ENCODE data around the gene ZNF423.

The ZNF423 gene

DNA sequence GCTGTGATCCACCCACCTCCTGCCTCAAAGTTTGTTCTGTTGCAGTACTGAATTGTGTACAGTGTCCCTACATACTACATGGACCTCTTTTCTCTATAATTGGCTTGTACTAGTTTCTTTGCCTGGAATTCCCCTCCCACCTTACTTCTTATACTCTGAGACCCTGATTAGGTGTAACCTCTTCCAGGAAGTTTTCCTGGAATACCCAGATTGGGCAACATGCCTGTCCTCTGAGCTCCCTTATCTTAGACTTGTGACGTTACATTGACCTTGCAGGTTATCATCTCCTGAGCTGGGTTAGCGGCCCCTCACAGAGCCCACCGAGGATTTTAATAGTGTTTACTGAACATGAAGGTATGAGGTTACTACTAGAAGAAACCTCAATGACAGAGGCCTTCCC is 237.0 kb downstream of the ZNF423 start:
- DNase-seq, result no peak

DNA sequence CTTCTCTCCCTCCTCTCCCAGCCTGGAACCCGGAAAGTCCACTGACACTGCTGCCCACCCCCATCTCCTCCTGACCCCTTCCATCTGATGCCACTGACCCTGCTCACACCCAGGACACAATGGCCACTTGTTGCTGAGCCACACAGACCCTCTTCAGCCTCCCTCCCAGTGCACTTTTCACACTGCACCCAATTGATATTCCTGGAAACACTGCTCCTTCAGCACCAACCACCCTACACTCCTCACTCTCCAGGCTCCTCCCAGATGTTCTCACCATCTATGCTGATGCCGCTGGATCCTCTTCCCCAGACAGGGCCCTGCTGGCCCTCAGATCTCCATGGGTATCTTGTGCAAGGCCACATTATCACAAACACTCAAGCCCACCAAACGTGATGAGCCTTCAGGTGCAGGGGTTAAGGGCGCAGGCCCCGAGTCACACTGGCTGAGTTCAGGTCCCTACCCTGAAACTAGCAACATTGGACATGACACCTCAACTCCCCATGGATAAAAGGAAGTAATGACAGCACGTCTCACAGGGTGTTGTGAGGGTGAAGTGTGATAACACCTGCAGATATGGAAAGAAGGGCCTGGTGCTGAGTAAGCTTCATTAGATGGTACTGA is 238.1 kb downstream of the ZNF423 start:
- no peak for DNase-seq

DNA sequence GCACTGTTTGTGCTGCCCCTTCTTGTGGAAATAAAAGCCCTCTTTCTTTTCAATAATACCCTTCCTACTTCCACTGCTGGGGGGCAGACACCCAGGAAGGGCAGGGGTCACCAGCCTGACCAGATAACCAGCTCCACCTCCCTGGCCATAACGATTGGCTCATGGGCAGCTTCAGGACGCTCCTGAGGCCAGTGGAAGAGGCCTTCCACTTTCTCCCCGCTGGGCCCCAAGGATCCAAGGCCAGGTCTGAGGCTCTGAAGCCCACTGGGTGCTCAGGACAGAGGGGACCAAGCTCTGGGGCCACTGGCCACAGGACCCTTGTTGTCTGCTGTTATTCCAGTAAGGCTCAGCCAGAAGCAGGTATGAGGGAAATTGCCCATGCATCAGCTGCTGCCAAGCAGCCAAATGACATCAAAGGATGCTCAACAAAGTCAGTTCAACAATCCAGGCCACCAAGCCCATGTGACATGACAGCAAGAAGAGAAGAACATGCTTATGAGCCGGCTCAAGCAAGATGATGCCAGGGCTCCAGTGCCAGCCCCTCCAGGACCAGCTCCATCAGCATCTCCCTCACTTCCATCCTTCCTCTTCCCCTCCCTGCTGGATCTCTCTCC is 238.8 kb downstream of the ZNF423 start:
- DNase-seq, result no peak

DNA sequence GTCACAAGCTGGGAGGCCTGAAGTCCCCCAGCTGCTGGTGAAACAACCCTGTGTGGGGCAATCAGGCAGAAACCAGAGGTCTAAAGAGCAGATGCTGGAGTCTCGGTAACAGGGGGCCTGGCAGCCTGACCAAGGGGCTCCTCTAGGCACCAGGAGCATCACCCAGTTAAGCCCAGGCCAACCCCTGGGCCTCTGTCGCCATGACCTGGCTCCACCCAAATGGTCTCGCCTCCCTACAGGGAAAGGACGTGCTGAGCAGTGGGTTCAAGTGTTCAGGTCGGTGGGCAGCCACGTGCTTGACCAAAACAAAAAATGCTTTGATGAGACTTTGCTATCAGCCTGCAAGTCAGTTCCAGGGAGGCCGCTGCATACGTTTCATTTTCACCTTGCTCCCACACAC is 240.3 kb downstream of the ZNF423 start:
- DNase-seq, result no peak

DNA sequence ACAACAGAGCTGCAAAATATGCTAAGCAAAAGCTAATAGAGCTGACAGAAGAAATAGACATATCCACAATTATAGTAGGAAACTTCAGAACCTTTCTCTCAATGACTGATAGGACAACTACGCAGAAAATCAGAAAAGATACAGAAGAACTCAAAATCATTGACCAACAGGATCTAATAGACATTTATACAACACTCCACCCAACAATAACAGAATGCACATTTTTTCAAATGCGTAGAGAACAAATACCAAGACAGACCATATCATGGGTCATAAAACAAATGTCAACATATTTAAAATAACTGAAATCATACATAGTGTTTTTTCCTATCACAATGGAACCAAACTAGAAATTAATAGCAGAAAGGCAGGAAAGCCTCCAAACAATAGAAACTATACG is 244.9 kb downstream of the ZNF423 start:
- DNase-seq, result no peak

DNA sequence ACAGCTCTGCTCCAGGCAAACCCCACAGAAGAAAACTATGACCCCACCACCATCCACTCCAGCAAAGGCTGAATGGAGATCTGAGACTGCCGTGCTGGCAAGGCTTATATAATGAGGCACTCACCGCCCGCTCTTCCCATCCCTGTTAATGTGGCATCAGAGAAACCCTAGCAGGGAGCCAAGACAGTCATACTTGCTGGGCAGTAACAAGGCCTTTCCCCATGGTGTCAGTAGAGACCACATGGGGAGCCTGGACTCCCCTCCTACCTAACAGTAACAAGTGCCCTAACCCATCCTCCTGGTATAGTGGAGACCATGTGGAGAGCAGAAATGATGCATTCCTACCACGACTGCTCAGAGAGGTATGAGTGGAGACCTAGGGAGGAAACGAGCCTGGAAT is 247.1 kb downstream of the ZNF423 start:
- DNase-seq, result peak; percentile 34

DNA sequence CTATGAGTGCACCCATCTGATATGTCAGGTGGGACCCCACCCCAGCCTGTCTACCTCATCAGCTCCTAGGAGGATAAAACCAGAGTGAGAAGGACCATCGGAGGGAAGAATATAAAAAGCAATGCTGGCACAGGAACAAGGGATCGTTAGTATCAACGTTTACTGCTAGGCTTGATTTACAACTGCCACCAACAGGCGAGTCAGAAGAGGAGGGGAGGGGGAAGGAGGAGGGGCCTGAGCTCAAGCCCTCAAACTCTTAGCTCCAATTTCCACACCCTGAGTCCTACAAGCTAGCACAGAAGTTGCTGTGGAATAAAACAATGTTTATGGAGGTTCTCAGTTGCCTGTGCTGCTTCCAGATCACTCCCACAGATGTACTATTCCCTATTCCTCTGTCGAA is 247.8 kb downstream of the ZNF423 start:
- no peak for DNase-seq

DNA sequence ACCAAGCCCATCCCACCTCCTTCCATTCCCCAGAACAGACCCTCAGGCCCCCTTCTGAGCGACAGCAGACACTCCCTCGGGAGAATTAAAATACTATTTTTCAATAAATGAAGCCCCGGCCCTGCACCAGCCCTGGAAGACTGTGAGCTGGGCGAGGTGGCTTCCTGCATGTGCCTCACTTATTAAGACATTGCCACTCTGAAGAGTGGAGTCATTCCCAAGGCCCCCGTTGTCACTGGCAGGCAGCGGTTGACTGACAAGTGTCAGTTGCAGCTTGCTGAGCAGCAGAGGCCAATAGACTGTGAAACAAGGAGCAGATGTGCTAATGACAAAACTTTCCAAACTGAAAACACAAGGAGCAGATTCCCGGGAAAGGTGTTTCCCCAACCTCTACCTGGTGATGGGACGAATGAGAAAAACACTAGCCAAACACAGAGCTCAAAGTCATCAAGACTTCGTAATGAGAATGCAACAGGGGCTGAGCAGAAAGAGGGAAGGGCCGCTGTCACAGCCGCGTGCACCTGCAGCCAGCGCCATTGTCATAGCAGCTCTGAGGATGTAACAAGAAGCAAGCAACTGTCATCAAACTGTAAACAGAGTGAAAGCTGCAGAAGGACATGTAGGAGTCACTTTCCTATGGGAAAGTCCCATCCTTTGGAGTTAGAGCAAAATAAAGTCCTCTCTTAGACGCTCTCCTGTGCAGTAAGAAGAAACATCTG is 250.2 kb downstream of the ZNF423 start:
- peak; percentile 10 for DNase-seq

DNA sequence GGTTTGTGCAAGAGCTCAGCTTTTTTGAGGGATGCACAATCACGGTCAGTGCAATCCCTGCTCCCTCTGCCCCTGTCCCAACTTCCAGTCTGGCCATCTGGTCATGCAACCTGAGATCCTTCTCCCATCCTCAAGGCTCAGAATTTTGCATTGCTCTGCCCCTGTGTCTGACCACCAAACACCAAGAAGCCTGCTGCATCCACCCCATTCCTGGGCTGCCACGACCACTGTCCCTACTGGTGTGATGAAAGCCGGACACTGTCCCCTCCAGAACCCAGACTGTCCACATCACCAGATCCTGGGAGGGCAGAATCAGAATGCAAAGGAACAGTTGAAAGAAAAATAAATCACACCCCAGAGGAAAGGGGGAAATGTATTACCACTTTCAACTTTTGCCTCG is 251.3 kb downstream of the ZNF423 start:
- DNase-seq, result no peak

DNA sequence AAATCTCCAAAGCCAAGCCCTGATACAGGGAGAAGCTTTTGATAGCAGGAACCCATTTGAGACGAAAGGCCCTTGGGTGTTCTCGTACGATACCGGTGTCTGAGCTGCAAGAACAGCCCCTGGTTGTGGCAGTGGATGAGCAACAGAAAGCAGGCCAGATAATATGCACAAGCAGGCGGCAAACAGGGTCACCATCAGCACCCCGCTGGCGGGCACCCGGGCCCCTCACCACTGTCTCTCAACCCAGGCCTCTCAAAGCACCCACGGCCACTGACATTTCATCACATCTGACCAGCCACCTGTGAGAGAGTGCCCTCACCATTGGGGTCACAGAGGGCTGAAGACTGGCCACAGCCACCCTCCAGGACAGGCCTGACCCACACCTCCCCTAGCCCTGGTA is 252.0 kb downstream of the ZNF423 start:
- no peak for DNase-seq

DNA sequence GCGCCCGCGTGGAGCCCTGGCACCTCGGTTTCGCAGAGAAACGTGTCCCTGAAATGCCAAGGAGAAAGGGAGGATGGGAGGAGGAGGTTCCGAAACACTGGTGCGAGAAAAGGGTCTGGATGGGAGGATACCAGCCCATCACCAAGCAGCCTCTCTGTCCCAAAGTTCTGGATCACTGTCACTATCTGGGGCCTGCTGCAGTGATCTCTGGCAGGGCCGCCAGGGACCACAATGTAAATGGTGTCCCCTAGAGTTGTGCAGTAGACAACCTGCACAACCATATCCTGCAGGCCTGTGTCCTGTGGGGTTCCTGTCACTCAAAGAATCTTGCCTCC is 253.0 kb downstream of the ZNF423 start:
- no peak for DNase-seq

DNA sequence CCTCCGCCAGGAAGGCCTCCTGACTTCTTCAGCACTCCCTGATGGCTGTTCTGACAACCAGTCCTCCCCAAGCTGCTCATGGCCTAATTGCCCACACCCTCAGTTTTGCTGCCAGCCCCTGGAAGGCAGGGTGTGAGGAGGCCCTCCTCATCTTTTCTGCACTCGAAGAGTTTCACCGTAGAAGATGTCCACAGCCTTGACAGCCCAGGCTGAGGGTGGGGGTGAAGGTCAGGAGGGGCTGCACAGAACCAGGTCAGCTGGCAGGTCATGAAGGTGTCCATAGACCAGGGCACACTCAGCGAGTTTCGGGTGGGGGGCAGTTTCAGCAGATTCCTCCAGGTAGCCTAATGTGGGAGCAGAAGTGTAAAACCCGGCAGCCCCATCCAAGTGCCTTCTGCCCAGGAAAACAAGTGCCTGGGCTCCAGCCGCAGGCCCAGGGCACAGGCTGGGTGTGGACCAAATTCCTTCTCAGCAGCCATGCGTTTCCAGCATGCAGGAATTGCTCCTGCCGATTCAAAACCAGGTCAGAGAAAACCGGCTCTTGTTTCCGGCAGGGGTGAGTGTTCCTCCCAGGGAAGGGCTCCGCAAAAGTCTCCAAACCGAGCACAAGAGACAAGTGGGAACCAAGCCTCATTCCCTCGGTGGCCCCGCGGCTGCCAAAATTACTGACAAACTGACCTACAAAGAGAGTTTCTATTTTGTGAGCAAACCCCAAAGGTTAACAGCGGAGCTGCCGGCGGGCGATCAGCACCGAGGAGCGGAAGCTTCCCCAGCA is 253.5 kb downstream of the ZNF423 start:
- DNase-seq, result no peak

DNA sequence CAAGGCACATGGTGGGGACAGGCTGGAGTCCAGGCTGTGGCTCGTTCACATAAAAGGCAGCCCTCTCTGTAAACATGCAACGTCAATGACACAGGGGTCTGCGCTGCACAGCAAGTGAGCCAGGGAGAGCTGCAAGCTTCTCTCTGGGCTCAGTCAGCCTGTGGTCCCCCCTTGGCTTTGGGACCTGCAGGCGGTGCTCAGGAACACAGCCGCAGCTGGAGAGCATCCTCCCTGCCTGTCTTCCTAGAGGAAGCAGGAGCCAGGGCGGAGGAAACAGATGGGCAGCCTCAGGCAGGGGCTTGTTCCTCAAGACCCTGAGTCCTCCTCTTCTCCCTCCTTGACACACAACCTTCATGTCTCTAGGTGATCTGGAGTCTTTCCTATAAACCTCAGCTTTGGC is 254.3 kb downstream of the ZNF423 start:
- DNase-seq, result no peak

DNA sequence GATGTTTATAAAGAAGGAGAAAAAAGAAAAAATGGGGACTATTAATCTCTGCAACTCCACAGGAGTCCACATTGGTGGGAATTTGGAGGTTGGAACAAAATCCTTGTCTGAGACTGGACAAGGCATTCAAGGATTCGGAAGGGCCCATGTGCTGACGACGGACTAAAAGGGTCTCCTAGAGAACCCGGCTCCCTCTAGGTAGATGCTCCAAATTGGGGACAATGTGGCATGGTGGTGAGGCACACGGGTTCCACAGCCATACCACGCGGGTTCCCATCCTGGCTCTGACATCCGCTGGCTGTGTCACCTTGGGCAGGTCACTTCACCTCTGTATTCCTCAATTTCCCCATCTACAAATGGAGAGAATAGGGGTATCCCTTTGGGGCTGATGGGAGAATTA is 254.9 kb downstream of the ZNF423 start:
- no peak for DNase-seq

DNA sequence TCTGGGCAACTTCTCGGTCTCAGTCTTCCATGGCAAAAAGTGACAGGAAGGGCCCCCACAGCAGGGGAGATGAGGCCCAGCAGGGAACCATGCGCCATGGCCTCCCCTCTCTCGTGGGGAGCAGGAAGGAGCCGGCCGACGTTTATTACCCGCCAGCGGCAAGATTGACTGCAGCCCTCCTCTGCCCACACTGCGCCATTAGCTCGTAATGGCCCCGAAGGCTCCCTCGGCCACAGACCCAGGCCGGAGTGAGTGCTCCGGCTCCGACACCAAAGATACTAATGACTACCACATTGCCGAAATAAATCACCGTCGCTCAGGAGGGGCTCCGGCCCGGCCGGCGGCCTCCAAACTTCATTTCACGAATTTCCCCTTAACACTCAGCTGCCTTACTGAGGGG is 255.4 kb downstream of the ZNF423 start:
- no peak for DNase-seq

DNA sequence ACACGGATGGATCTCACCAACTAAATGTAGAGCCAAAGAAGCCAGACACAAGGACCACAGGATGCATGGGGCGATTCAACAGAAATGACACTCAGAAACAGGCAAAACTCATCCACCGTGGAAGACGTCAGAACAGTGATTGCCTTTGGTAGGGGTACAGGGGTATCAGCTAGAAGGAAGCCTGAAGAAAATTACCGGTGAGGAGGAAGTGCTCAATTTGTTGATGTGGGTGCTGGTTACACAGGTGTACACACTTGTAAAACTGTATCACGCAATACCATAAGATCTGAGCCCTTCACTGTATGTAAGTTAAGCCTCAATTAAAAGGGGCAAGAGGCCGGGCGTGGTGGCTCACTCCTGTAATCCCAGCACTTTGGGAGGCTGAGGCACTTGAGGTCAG is 256.2 kb downstream of the ZNF423 start:
- no peak for DNase-seq

DNA sequence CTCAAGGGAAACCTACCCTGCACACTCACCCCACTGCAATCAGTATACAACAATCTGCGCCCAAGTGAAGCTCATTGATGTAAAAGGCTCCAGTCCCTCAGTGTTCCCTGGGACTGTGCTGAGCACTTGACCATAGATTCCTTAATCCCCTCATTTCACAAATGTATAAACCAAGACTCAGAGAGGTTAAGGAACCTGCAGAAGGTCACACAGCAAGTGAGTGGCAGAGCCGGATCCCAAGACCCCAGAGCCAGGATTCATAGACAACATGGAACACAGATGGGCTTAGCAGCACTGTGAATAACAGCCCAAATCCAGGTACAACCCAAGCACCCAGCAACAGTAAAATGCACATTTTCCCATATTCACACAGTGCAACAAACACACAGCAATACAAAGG is 256.6 kb downstream of the ZNF423 start:
- DNase-seq, result no peak

DNA sequence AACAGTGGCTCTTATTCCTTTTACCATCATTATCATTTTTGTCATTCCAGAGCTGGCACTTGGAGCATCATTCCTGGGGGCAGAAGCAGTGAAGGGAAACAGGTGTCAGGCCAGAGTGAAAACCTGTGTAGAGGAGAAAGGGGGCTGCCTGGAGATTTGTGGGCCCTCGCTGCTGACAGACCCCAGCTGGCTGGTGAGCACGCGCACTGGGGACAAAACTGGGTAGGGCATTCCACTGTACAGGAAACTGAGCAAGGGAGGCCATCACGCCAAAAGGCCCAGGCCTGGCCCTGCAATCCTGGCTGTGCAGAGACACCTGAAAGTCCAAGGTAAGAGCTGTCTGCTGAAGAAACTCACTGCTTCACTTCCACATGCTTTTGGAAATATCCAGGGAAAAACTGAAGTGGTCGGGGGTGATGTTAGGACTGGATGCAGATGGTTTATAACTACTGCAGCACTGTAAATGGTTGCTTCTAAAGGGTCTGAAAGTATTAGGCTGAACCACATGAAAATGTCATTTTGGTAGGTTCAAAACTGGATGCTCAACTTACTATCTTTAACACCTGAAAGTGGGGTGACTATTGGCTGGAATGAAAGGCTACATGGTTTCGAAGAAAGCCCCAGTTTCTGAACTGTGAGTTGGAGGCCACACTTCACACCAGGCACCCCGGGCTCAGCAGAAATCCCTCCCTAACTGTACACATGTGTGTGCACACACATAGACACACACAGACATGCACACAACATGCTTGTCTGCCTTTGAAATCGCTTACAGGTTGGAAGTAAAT is 257.3 kb downstream of the ZNF423 start:
- no peak for DNase-seq

DNA sequence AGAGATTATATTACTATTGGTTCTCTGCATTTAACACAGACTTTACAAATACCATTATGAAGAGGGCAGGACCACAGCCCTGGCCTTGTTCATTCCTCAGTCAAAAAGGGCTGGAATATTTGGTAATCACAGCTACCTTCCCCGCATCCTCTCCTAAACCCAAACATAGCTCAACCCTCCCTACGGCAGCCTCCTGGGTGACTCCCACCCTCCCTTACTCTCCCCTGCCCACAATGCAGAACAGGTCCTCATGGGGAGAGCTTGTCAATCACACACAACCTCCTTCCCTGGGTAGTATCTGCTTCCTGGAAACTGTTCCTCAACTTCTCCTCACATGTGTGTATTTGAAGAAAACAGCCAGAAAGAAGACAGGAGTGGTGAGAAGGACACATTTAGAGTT is 258.1 kb downstream of the ZNF423 start:
- no peak for DNase-seq

DNA sequence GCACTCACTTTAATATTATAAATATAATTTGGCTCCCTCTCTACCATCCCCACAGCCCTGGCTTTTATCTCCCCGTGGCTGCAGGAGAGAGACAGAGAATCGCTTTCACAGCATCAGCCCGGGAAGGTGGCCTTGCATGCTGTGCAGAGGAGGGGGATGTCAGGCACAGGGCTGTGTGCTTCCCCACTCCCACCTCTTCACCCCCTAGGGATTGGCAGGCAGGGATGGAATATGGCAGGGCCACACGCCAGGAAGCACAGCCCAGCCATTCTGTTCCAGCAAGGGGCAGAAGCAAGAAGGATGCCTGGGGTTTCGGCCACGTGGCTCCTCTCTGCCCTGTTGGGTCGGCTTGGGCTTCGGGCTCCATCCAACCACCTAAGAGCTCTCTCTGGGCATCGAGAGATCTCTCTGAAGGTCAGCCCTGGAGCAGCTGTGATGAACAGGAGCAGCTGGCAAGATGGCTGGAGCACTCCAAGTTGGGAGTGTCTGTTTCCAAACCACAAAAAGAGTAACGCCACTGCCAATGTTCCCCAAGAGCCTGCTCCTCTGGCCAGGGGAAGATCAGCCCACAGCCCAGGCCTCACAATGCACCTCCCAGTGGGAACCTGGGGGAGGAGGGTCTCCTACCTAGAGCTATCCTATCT is 259.1 kb downstream of the ZNF423 start:
- DNase-seq, result no peak

DNA sequence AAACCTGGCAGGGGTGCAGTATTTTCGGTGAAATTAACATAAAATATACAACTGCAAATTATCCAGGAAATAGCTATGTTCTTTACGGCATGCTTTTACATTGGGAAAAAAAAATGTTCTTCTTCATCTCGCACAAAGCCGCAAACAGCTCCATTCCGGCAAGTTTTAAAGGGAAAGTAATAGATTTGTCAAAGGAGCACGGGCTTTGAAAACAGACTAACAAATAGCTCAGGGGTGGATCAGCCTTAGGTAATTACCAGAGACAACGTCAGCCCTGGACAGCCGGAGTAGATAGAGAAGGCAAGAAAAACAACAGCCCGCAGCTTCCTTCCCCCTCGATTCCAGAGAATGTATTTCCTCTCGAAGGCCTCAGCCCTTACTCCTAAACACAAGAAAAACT is 259.8 kb downstream of the ZNF423 start:
- DNase-seq, result no peak

DNA sequence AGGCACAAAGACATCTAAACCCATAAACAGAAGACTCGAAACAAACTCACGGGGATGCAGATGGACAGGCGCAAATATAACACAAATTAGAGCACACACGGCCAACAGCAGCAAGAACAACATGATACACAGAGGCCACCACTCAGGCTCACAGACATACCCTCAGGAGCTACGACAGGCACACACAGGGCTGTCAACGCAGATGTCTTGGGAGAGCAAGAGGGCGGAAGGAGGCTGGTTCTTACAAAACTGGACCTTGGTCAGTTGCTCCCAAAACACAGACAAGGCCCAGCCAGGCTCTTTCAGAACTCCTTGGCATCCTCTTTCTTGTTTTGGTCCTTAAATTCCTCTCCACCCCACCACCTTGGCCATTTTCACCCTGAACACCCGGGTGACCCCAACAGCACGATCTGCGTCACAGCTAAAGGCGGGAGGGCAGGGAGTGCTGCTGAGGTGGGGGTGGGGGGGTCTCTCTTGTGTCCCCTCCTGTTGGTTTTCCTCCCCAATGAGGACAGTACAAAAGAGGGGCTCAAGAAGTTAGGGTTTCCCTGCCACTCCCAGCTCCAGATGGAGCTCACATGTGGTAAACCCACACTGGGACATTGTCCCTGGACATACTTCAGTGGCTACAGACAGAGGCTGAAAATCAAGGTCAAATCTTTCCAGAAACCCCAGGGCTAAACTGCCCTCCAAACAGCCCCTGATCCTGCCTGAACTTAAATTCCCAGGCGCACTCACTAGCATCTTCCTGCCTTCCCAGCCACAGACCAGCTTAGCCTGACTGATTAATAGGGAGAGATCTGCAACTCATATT is 261.0 kb downstream of the ZNF423 start:
- no peak for DNase-seq
